ENCODE measurements around the gene PDE1A.

The PDE1A gene

GRCh38 chr2:182426918-182427240 lies at the start of gene PDE1A:
TSS of gene PDE1A (minus strand) at chr2:182427036.
- Histone ChIP-seq H3K27me3 (ENCODE audit: control insufficient read depth, insufficient read depth, low read length) (no peaks in the 10 kb centered on the region), H3K27ac (ENCODE audit: low read length) (no peak within 1 kb of the TSS), H3K9ac (ENCODE audit: low read length) (no peak within 1 kb of the TSS), H3K9me3 (ENCODE audit: control insufficient read depth, low read depth, low read length) (no peaks in the 10 kb centered on the region), H3K36me3 (ENCODE audit: control insufficient read depth, low read depth, low read length) (no peaks in the 10 kb centered on the region), H3K4me3 (ENCODE audit: low read length) (no peak within 1 kb of the TSS), H3K4me1 (ENCODE audit: control insufficient read depth, low read depth, low read length) (no peaks in the 10 kb centered on the region)

- no peaks in the 10 kb centered on the region for H3K9me3 ChIP-seq (ENCODE audit: control insufficient read depth, low read depth, low read length)
- H3K4me3 ChIP-seq (ENCODE audit: low read length) = no peak overlapping the region
- no peaks in the 10 kb centered on the region for H3K4me1 ChIP-seq (ENCODE audit: control insufficient read depth, low read depth, low read length)
- no peak overlapping the region for H3K9ac ChIP-seq (ENCODE audit: low read length)
- H3K36me3 ChIP-seq (ENCODE audit: control insufficient read depth, low read depth, low read length) = no peaks in the 10 kb centered on the region
- H3K27me3 ChIP-seq (ENCODE audit: control insufficient read depth, insufficient read depth, low read length) = no peaks in the 10 kb centered on the region
- H3K27ac ChIP-seq (ENCODE audit: low read length) = no peak overlapping the region
Measured at GRCh38 chr2:182473635-182474034, 46.8 kb upstream of the PDE1A start.

- Histone ChIP-seq H3K4me3 (ENCODE audit: low read length) (no peak overlapping the region), H3K36me3 (ENCODE audit: control insufficient read depth, low read depth, low read length) (no peaks in the 10 kb centered on the region), H3K27me3 (ENCODE audit: control insufficient read depth, insufficient read depth, low read length) (no peaks in the 10 kb centered on the region), H3K9me3 (ENCODE audit: control insufficient read depth, low read depth, low read length) (no peaks in the 10 kb centered on the region), H3K9ac (ENCODE audit: low read length) (no peak overlapping the region), H3K4me1 (ENCODE audit: control insufficient read depth, low read depth, low read length) (no peaks in the 10 kb centered on the region), H3K27ac (ENCODE audit: low read length) (no peak overlapping the region)
Measured at GRCh38 chr2:182463760-182464159, 36.9 kb upstream of the PDE1A start.

GRCh38 chr2:182456784-182457183 lies 29.9 kb upstream of the PDE1A start:
- Histone ChIP-seq H3K9ac (ENCODE audit: low read length) (no peak overlapping the region), H3K27ac (ENCODE audit: low read length) (no peak overlapping the region), H3K4me1 (ENCODE audit: control insufficient read depth, low read depth, low read length) (no peaks in the 10 kb centered on the region), H3K27me3 (ENCODE audit: control insufficient read depth, insufficient read depth, low read length) (no peaks in the 10 kb centered on the region), H3K9me3 (ENCODE audit: control insufficient read depth, low read depth, low read length) (no peaks in the 10 kb centered on the region), H3K4me3 (ENCODE audit: low read length) (no peak overlapping the region), H3K36me3 (ENCODE audit: control insufficient read depth, low read depth, low read length) (no peaks in the 10 kb centered on the region)

- no peak overlapping the region for H3K9ac ChIP-seq (ENCODE audit: low read length)
- no peak overlapping the region for H3K27ac ChIP-seq (ENCODE audit: low read length)
- H3K27me3 ChIP-seq (ENCODE audit: control insufficient read depth, insufficient read depth, low read length) = no peaks in the 10 kb centered on the region
- no peaks in the 10 kb centered on the region for H3K36me3 ChIP-seq (ENCODE audit: control insufficient read depth, low read depth, low read length)
- H3K4me1 ChIP-seq (ENCODE audit: control insufficient read depth, low read depth, low read length) = peaks cover 6% of the 10 kb centered on the region
- no peak overlapping the region for H3K4me3 ChIP-seq (ENCODE audit: low read length)
- H3K9me3 ChIP-seq (ENCODE audit: control insufficient read depth, low read depth, low read length) = no peaks in the 10 kb centered on the region
Measured at GRCh38 chr2:182452456-182452990, 25.7 kb upstream of the PDE1A start.

GRCh38 chr2:182448371-182448770 lies 21.5 kb upstream of the PDE1A start:
- Histone ChIP-seq H3K27ac (ENCODE audit: low read length) (no peak overlapping the region), H3K9ac (ENCODE audit: low read length) (no peak overlapping the region), H3K4me1 (ENCODE audit: control insufficient read depth, low read depth, low read length) (peaks cover 6% of the 10 kb centered on the region), H3K36me3 (ENCODE audit: control insufficient read depth, low read depth, low read length) (no peaks in the 10 kb centered on the region), H3K9me3 (ENCODE audit: control insufficient read depth, low read depth, low read length) (no peaks in the 10 kb centered on the region), H3K4me3 (ENCODE audit: low read length) (no peak overlapping the region), H3K27me3 (ENCODE audit: control insufficient read depth, insufficient read depth, low read length) (no peaks in the 10 kb centered on the region)

GRCh38 chr2:182447863-182448262 lies 21.0 kb upstream of the PDE1A start:
- Histone ChIP-seq H3K9ac (ENCODE audit: low read length) (no peak overlapping the region), H3K27me3 (ENCODE audit: control insufficient read depth, insufficient read depth, low read length) (no peaks in the 10 kb centered on the region), H3K4me3 (ENCODE audit: low read length) (no peak overlapping the region), H3K27ac (ENCODE audit: low read length) (no peak overlapping the region), H3K9me3 (ENCODE audit: control insufficient read depth, low read depth, low read length) (no peaks in the 10 kb centered on the region), H3K4me1 (ENCODE audit: control insufficient read depth, low read depth, low read length) (peaks cover 6% of the 10 kb centered on the region), H3K36me3 (ENCODE audit: control insufficient read depth, low read depth, low read length) (no peaks in the 10 kb centered on the region)

GRCh38 chr2:182447163-182447562 lies 20.3 kb upstream of the PDE1A start:
- Histone ChIP-seq H3K9me3 (ENCODE audit: control insufficient read depth, low read depth, low read length) (no peaks in the 10 kb centered on the region), H3K4me3 (ENCODE audit: low read length) (no peak overlapping the region), H3K27ac (ENCODE audit: low read length) (no peak overlapping the region), H3K36me3 (ENCODE audit: control insufficient read depth, low read depth, low read length) (no peaks in the 10 kb centered on the region), H3K27me3 (ENCODE audit: control insufficient read depth, insufficient read depth, low read length) (no peaks in the 10 kb centered on the region), H3K4me1 (ENCODE audit: control insufficient read depth, low read depth, low read length) (peaks cover 6% of the 10 kb centered on the region), H3K9ac (ENCODE audit: low read length) (no peak overlapping the region)

- Histone ChIP-seq H3K4me3 (ENCODE audit: low read length) (no peak overlapping the region), H3K36me3 (ENCODE audit: control insufficient read depth, low read depth, low read length) (no peaks in the 10 kb centered on the region), H3K9me3 (ENCODE audit: control insufficient read depth, low read depth, low read length) (no peaks in the 10 kb centered on the region), H3K27me3 (ENCODE audit: control insufficient read depth, insufficient read depth, low read length) (no peaks in the 10 kb centered on the region), H3K27ac (ENCODE audit: low read length) (no peak overlapping the region), H3K4me1 (ENCODE audit: control insufficient read depth, low read depth, low read length) (peaks cover 6% of the 10 kb centered on the region), H3K9ac (ENCODE audit: low read length) (no peak overlapping the region)
Measured at GRCh38 chr2:182446087-182446486, 19.3 kb upstream of the PDE1A start.

GRCh38 chr2:182445391-182445965 lies 18.6 kb upstream of the PDE1A start:
- H3K4me3 ChIP-seq (ENCODE audit: low read length) = no peak overlapping the region
- no peaks in the 10 kb centered on the region for H3K9me3 ChIP-seq (ENCODE audit: control insufficient read depth, low read depth, low read length)
- no peaks in the 10 kb centered on the region for H3K36me3 ChIP-seq (ENCODE audit: control insufficient read depth, low read depth, low read length)
- peaks cover 6% of the 10 kb centered on the region for H3K4me1 ChIP-seq (ENCODE audit: control insufficient read depth, low read depth, low read length)
- no peak overlapping the region for H3K9ac ChIP-seq (ENCODE audit: low read length)
- no peak overlapping the region for H3K27ac ChIP-seq (ENCODE audit: low read length)
- no peaks in the 10 kb centered on the region for H3K27me3 ChIP-seq (ENCODE audit: control insufficient read depth, insufficient read depth, low read length)

- peaks cover 6% of the 10 kb centered on the region for H3K4me1 ChIP-seq (ENCODE audit: control insufficient read depth, low read depth, low read length)
- H3K4me3 ChIP-seq (ENCODE audit: low read length) = no peak overlapping the region
- H3K27me3 ChIP-seq (ENCODE audit: control insufficient read depth, insufficient read depth, low read length) = no peaks in the 10 kb centered on the region
- H3K36me3 ChIP-seq (ENCODE audit: control insufficient read depth, low read depth, low read length) = no peaks in the 10 kb centered on the region
- H3K27ac ChIP-seq (ENCODE audit: low read length) = no peak overlapping the region
- no peak overlapping the region for H3K9ac ChIP-seq (ENCODE audit: low read length)
- no peaks in the 10 kb centered on the region for H3K9me3 ChIP-seq (ENCODE audit: control insufficient read depth, low read depth, low read length)
Measured at GRCh38 chr2:182444806-182445205, 18.0 kb upstream of the PDE1A start.

- Histone ChIP-seq H3K9me3 (ENCODE audit: control insufficient read depth, low read depth, low read length) (no peaks in the 10 kb centered on the region), H3K27ac (ENCODE audit: low read length) (no peak overlapping the region), H3K27me3 (ENCODE audit: control insufficient read depth, insufficient read depth, low read length) (no peaks in the 10 kb centered on the region)
Measured at GRCh38 chr2:182444170-182444569, 17.3 kb upstream of the PDE1A start.

More at GRCh38 chr2:182444170-182444569, 17.3 kb upstream of the PDE1A start:
- Histone ChIP-seq H3K4me1 (ENCODE audit: control insufficient read depth, low read depth, low read length) (peaks cover 6% of the 10 kb centered on the region), H3K9ac (ENCODE audit: low read length) (no peak overlapping the region), H3K36me3 (ENCODE audit: control insufficient read depth, low read depth, low read length) (no peaks in the 10 kb centered on the region), H3K4me3 (ENCODE audit: low read length) (no peak overlapping the region)
